ENCODE data around the gene TEX48.
A peak's percentile ranks its signal among the peaks of the same experiment; 100 is the strongest.

Gene TEX48

GRCh38 chr9:114690308-114690707, 8.3 kb upstream of the TEX48 start:
- Histone ChIP-seq H3K27me3 (ENCODE audit: control insufficient read depth in 1 of 2, insufficient read depth in 1 of 2, low read length in 2 of 2) (no peaks in the 10 kb centered on the region), H3K4me1 (ENCODE audit: control insufficient read depth, insufficient read depth, low read depth, low read length) (peaks cover 11% of the 10 kb centered on the region), H3K14ac (ENCODE audit: low read length in 2 of 2) (no peak overlapping the region), H2AFZ (ENCODE audit: low read depth, low read length) (no peak overlapping the region), H2AK5ac (ENCODE audit: low read length, severe bottlenecking) (peak overlapping the region; percentile 93), H3K9me3 (ENCODE audit: control insufficient read depth, low read length) (no peaks in the 10 kb centered on the region), H4K91ac (ENCODE audit: low read length) (peak overlapping the region; percentile 70), H3K9ac (ENCODE audit: low read length) (peak overlapping the region; percentile 39), H3K4me2 (ENCODE audit: low read length, poor library complexity, severe bottlenecking) (no peak overlapping the region), H2BK120ac (ENCODE audit: low read depth, low read length) (no peak overlapping the region), H2BK15ac (ENCODE audit: low read depth, poor library complexity, severe bottlenecking) (no peak overlapping the region), H3K36me3 (ENCODE audit: control insufficient read depth in 1 of 2, insufficient read depth in 2 of 2, low read depth in 1 of 2, low read length in 2 of 2) (no peaks in the 10 kb centered on the region), H3K4ac (ENCODE audit: low read depth in 1 of 2, low read length in 2 of 2) (no peak overlapping the region), H2BK12ac (ENCODE audit: low read length in 2 of 2) (peak overlapping the region; percentile 74 to 85), H4K8ac (ENCODE audit: low read length) (no peak overlapping the region), H3K23ac (ENCODE audit: low read length in 2 of 2) (no peak overlapping the region), H3K18ac (ENCODE audit: low read depth in 1 of 2, low read length in 2 of 2) (peak overlapping the region in 1 of 2 experiments; percentile 79), H3K79me1 (replicated peaks; ENCODE audit: low read length, poor library complexity, severe bottlenecking) (no peaks in the 10 kb centered on the region), H3K4me3 (ENCODE audit: insufficient read depth in 1 of 2, low read depth in 1 of 2, low read length in 2 of 2) (no peak overlapping the region), H3K27ac (ENCODE audit: low read length, poor library complexity, severe bottlenecking) (peak overlapping the region; percentile 84), H2BK5ac (ENCODE audit: low read depth, low read length, poor library complexity, severe bottlenecking) (peak overlapping the region; percentile 47)
- 82% methylated on average over 4 of the region's 4 CpGs for WGBS
- no peak for DNase-seq

GRCh38 chr9:114689813-114690212, 7.8 kb upstream of the TEX48 start:
- no peak overlapping the region for H3K4me3 ChIP-seq (ENCODE audit: insufficient read depth in 1 of 2, low read depth in 1 of 2, low read length in 2 of 2)
- no peak overlapping the region for H2AFZ ChIP-seq (ENCODE audit: low read depth, low read length)
- H2BK15ac ChIP-seq (ENCODE audit: low read depth, poor library complexity, severe bottlenecking), result no peak overlapping the region
- no peaks in the 10 kb centered on the region for H3K79me1 ChIP-seq (replicated peaks; ENCODE audit: low read length, poor library complexity, severe bottlenecking)
- no peaks in the 10 kb centered on the region for H3K27me3 ChIP-seq (ENCODE audit: control insufficient read depth in 1 of 2, insufficient read depth in 1 of 2, low read length in 2 of 2)
- peak overlapping the region; percentile 63 for H3K27ac ChIP-seq (ENCODE audit: low read length, poor library complexity, severe bottlenecking)
- H3K23ac ChIP-seq (ENCODE audit: low read length in 2 of 2), result no peak overlapping the region
- no peak overlapping the region for H3K18ac ChIP-seq (ENCODE audit: low read depth in 1 of 2, low read length in 2 of 2)
- H3K36me3 ChIP-seq (ENCODE audit: control insufficient read depth in 1 of 2, insufficient read depth in 2 of 2, low read depth in 1 of 2, low read length in 2 of 2), result no peaks in the 10 kb centered on the region
- H3K9me3 ChIP-seq (ENCODE audit: control insufficient read depth, low read length), result no peaks in the 10 kb centered on the region
- H3K9ac ChIP-seq (ENCODE audit: low read length), result no peak overlapping the region
- DNase-seq, result no peak
- peaks cover 11% of the 10 kb centered on the region for H3K4me1 ChIP-seq (ENCODE audit: control insufficient read depth, insufficient read depth, low read depth, low read length)
- H3K14ac ChIP-seq (ENCODE audit: low read length in 2 of 2), result no peak overlapping the region
- 83% methylated on average over 7 of the region's 7 CpGs for WGBS
- no peak overlapping the region for H3K4me2 ChIP-seq (ENCODE audit: low read length, poor library complexity, severe bottlenecking)
- H2AK5ac ChIP-seq (ENCODE audit: low read length, severe bottlenecking), result peak overlapping the region; percentile 23
- H3K4ac ChIP-seq (ENCODE audit: low read depth in 1 of 2, low read length in 2 of 2), result no peak overlapping the region
- H4K91ac ChIP-seq (ENCODE audit: low read length), result no peak overlapping the region
- no peak overlapping the region for H2BK120ac ChIP-seq (ENCODE audit: low read depth, low read length)
- H2BK12ac ChIP-seq (ENCODE audit: low read length in 2 of 2), result no peak overlapping the region
- peak overlapping the region; percentile 8 for H2BK5ac ChIP-seq (ENCODE audit: low read depth, low read length, poor library complexity, severe bottlenecking)
- no peak overlapping the region for H4K8ac ChIP-seq (ENCODE audit: low read length)

- Histone ChIP-seq H3K23ac (ENCODE audit: low read length in 2 of 2) (no peak overlapping the region), H2BK120ac (ENCODE audit: low read depth, low read length) (no peak overlapping the region), H2AK5ac (ENCODE audit: low read length, severe bottlenecking) (peak overlapping the region; percentile 65), H3K9me3 (ENCODE audit: control insufficient read depth, low read length) (no peaks in the 10 kb centered on the region), H3K27ac (ENCODE audit: low read length, poor library complexity, severe bottlenecking) (no peak overlapping the region), H3K4ac (ENCODE audit: low read depth in 1 of 2, low read length in 2 of 2) (no peak overlapping the region), H2BK15ac (ENCODE audit: low read depth, poor library complexity, severe bottlenecking) (no peak overlapping the region), H2BK5ac (ENCODE audit: low read depth, low read length, poor library complexity, severe bottlenecking) (no peak overlapping the region), H3K36me3 (ENCODE audit: control insufficient read depth in 1 of 2, insufficient read depth in 2 of 2, low read depth in 1 of 2, low read length in 2 of 2) (no peaks in the 10 kb centered on the region), H3K14ac (ENCODE audit: low read length in 2 of 2) (no peak overlapping the region), H4K91ac (ENCODE audit: low read length) (no peak overlapping the region), H3K18ac (ENCODE audit: low read depth in 1 of 2, low read length in 2 of 2) (no peak overlapping the region), H3K27me3 (ENCODE audit: control insufficient read depth in 1 of 2, insufficient read depth in 1 of 2, low read length in 2 of 2) (no peaks in the 10 kb centered on the region), H3K79me1 (replicated peaks; ENCODE audit: low read length, poor library complexity, severe bottlenecking) (no peaks in the 10 kb centered on the region), H2BK12ac (ENCODE audit: low read length in 2 of 2) (no peak overlapping the region), H3K4me3 (ENCODE audit: insufficient read depth in 1 of 2, low read depth in 1 of 2, low read length in 2 of 2) (no peak overlapping the region), H3K9ac (ENCODE audit: low read length) (no peak overlapping the region), H3K4me2 (ENCODE audit: low read length, poor library complexity, severe bottlenecking) (no peak overlapping the region), H3K4me1 (ENCODE audit: control insufficient read depth, insufficient read depth, low read depth, low read length) (peaks cover 9% of the 10 kb centered on the region), H4K8ac (ENCODE audit: low read length) (no peak overlapping the region), H2AFZ (ENCODE audit: low read depth, low read length) (no peak overlapping the region)
- WGBS, result no CpG with 5 or more reads among the region's 3 CpGs
- DNase-seq, result no peak
These were observed 7.1 kb upstream of the TEX48 start for GRCh38 chr9:114688909-114689610.

GRCh38 chr9:114688379-114688778, 6.4 kb upstream of the TEX48 start:
- DNase-seq, result no peak
- Histone ChIP-seq H2BK12ac (ENCODE audit: low read length in 2 of 2) (no peak overlapping the region), H2BK5ac (ENCODE audit: low read depth, low read length, poor library complexity, severe bottlenecking) (no peak overlapping the region), H3K18ac (ENCODE audit: low read depth in 1 of 2, low read length in 2 of 2) (no peak overlapping the region), H4K91ac (ENCODE audit: low read length) (no peak overlapping the region), H2AK5ac (ENCODE audit: low read length, severe bottlenecking) (peak overlapping the region; percentile 76), H3K4me3 (ENCODE audit: insufficient read depth in 1 of 2, low read depth in 1 of 2, low read length in 2 of 2) (no peak overlapping the region), H3K4me2 (ENCODE audit: low read length, poor library complexity, severe bottlenecking) (no peak overlapping the region), H2BK120ac (ENCODE audit: low read depth, low read length) (no peak overlapping the region), H4K8ac (ENCODE audit: low read length) (no peak overlapping the region), H3K27me3 (ENCODE audit: control insufficient read depth in 1 of 2, insufficient read depth in 1 of 2, low read length in 2 of 2) (no peaks in the 10 kb centered on the region), H3K27ac (ENCODE audit: low read length, poor library complexity, severe bottlenecking) (no peak overlapping the region), H3K79me1 (replicated peaks; ENCODE audit: low read length, poor library complexity, severe bottlenecking) (no peaks in the 10 kb centered on the region), H3K23ac (ENCODE audit: low read length in 2 of 2) (no peak overlapping the region), H3K9me3 (ENCODE audit: control insufficient read depth, low read length) (no peaks in the 10 kb centered on the region), H2AFZ (ENCODE audit: low read depth, low read length) (no peak overlapping the region), H3K4me1 (ENCODE audit: control insufficient read depth, insufficient read depth, low read depth, low read length) (peaks cover 9% of the 10 kb centered on the region), H3K9ac (ENCODE audit: low read length) (no peak overlapping the region), H2BK15ac (ENCODE audit: low read depth, poor library complexity, severe bottlenecking) (no peak overlapping the region), H3K36me3 (ENCODE audit: control insufficient read depth in 1 of 2, insufficient read depth in 2 of 2, low read depth in 1 of 2, low read length in 2 of 2) (no peaks in the 10 kb centered on the region), H3K4ac (ENCODE audit: low read depth in 1 of 2, low read length in 2 of 2) (no peak overlapping the region), H3K14ac (ENCODE audit: low read length in 2 of 2) (no peak overlapping the region)
- 100% methylated on average over 3 of the region's 4 CpGs for WGBS

All from mesenchymal stem cell (in vitro differentiated cells and primary cell).